Islet precursor cell (in vitro differentiated cells): ENCODE results near the gene GNLY.

ENCODE experiments used
- DNase-seq: peaks from one replicate; pipeline ENCODE4 v3.0.0-alpha.2; 2018

Gene GNLY

DNA sequence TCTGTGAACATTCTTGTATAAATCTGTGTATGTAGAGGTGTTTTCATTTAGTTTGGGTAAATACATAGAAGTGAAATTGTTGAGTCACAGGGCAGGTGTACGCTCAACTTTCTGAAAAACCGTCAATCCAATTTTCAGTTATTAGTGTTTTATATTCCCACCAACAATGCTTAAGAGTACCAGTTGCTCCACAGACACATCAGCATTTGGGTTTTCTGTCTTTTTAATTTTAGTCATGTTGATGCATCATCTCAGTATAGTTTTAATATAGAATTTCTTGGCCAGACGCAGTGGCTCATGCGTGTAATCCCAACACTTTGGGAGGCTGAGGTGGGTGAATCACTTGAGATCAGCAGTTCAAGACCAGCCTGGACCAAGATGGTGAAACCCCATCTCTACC is 3.2 kb upstream of the GNLY start:
- DNase-seq = no peak

- DNase-seq = no peak
Measured at GRCh38 chr2:85692039-85692645, 2.0 kb upstream of the GNLY start.

DNA sequence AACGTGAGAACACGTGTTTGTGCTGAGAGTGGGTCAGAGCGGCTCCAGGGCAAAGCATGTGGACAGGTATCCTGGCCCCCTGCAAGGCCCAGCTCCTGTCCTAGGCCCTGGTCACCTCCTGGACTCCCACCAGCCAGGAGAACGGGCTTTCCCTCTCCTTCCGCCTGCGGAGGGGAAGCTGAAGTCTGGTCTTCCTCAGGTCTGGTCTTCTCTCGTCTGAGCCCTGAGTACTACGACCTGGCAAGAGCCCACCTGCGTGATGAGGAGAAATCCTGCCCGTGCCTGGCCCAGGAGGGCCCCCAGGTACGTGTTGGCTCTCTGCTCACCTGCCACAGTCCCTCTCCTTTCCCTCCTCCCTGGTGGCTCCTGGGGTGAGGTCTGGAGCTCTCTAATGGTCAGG is 963 bp downstream of the GNLY start:
- no peak for DNase-seq

- no peak for DNase-seq
Measured at GRCh38 chr2:85695691-85696668, 1.8 kb downstream of the GNLY start.

- DNase-seq = no peak
Measured at GRCh38 chr2:85697096-85697495, 2.9 kb downstream of the GNLY start.

DNA sequence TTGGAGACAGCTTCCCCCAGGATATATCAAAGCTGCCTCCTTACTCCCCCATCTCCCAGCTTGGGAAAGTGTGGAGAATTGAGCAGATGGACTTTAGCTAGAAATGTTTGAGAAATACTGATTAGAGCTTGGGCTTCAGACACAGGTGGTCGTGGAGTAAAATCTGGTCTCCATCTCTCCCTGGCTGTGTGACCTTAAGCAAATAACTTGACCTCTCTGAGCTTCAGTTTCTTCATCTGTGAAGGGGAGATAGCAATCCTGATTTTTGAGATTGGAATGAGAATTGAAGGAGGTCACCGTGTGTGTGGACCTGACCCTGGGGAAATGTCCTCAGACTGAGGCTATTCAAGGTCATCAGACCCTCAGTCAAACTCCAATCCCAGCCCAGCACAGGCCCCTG is 3.6 kb downstream of the GNLY start:
- DNase-seq = no peak

GRCh38 chr2:85698184-85698879 is 4.2 kb downstream of the GNLY start:
- DNase-seq = no peak

- DNase-seq = no peak
Measured at GRCh38 chr2:85698880-85699254, 4.7 kb downstream of the GNLY start.

DNA sequence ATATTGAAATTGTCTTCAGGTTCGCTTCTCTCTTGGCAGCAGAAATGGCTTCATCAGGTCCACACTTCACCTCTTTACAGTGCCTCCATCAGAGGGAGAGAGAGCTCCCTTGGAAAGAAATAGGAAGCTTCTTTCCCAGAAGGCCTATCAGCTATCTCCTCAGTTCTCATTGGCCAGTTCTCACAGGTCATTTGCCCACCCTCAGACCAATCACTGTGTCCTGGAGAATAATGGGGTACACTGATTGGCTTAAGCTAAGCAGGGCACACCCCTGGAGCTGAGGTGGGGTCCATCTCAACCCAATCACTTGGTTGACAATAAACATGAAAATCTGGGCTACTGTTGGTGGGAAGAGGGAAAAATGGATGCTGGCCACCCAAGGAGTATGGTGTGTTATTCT is 5.2 kb downstream of the GNLY start:
- DNase-seq = peak; percentile 39

DNA sequence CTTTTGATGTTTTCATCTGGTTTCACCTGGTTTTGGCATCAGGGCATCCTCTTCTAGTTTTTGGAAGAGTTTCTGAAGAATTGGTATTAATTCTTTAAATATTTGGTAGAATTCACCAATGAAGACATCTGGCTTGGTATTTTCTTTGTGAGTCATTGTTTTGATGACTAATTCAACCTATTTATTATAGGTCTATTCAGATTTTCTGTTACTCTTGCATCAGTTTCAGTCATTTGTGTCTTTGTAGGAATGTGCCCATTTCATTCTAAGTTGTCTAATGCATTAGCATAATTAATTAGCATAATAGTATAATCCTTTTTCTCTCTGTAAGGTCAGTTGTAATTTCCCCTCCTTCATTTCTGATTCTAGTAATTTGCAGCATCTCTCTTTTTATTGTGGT is 8.0 kb downstream of the GNLY start:
- no peak for DNase-seq

GRCh38 chr2:85702800-85703199 is 8.6 kb downstream of the GNLY start:
- no peak for DNase-seq

- DNase-seq = no peak
Measured at GRCh38 chr2:85703329-85703728, 9.2 kb downstream of the GNLY start.

DNA sequence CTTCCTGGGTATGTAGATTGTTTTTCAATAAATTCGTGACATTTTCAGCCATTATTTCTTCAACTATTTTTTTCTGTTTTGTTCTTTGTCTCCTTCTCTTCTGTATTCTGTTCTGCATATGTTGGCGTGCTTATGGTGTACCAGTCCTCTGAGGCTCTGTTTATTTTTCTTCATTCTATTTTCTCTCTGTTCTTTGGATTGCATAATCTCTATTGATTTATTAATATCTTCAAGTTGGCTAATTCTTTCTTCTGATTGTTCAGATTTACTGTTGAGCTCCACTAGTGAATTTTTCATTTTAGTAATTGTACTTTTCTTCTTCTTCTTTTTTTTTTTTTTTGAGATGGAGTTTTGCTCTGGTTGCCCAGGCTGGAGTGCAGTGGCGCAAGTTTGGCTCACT is 9.9 kb downstream of the GNLY start:
- DNase-seq = no peak

DNA sequence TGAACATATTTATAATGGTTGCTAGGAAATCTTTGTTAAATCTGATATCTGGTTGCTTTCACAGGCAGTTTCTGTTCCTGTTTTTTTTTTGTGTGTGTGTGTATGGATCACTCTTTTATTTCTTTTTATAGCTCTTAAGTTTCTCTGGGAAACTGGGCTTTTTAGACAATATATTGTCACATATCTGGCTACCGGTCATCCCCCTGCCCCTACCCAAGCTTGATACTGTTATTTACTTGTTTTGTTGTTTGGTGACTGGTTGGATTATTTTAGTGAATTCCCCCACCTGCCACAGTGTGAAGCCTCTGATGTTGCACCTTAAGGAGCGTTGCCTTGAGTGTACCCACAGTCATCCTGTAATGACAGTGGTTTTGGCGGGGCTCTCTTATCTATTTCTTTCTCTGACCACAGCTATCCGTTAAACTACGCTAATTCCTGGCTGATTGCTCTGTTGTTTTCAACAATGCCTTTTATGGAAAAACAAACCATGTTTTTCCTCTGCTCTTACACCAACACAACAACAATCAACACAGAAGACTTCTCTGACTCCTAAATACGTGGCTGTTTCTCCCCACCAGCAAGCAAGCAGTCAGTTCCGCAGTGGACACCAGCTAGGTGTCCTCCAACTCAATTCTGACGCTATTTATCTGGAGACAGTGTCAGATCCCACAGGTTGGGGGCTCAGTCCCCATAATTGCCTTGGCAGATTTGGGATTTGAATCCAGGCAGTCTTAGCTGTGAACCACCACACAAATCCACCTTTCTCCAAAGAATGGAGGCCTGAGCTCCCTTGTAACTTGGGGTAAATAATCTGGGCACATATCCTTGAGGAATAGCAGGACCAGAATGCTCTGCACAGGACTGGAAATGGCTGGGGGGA is 10.9 kb downstream of the GNLY start:
- DNase-seq = peak; percentile 52

GRCh38 chr2:85705680-85706039 is 11.5 kb downstream of the GNLY start:
- peak; percentile 67 for DNase-seq

- peak; percentile 43 for DNase-seq
Measured at GRCh38 chr2:85706063-85706462, 11.9 kb downstream of the GNLY start.

DNA sequence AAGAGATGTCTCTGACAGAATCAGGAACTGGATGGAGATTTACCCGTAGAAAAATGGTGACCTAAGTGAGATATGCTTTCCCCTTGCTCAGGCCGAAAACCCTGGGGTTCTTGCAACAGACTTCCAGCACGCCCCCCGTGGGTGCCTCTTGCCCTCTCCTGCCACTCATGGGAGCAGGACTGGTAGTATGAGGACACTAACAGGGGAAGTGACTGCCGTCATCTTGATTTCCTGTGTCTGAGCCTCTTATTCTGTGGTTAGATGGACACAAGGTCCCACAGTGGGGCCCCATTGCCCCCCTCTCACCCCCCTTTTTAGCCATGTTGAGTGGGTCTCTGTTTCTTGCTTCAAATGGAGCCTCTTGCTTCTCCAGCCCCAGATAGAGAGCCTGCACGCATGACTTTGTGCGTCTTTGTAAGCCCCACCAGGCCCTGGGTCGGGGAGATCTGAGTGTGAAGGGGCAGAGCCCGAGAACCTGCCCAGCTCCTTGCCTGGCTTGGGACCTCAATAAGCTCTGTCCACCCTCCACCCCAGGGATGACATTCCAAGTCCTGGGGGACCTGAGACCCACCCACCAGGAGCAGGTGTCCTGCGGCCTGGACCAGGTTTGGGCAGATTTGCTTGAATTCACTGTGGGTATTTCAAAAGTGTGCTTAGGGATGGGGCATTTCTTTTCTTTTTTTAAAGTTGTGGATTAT is 12.6 kb downstream of the GNLY start:
- DNase-seq = peak; percentile 49

GRCh38 chr2:85707304-85707703 is 13.1 kb downstream of the GNLY start:
- DNase-seq = peak; percentile 69

DNA sequence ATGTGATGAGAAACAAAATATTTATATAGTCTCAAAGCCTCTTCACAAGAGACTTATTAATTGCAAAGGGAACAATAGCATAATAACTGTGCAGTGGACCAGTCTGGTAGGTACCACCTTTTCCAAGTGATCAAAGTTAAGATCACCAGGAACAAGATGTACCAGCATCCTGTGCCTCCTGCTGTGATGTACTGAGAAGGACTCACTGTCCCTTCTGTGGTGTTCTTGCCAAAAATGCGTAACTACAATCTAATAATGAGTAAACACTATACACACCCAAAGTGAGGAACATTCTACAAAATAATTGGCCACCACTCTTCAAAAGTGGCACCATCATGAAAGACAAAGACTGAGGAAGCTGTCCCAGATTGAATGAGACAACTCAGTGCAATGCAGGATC is 14.5 kb downstream of the GNLY start:
- DNase-seq = peak; percentile 22

DNA sequence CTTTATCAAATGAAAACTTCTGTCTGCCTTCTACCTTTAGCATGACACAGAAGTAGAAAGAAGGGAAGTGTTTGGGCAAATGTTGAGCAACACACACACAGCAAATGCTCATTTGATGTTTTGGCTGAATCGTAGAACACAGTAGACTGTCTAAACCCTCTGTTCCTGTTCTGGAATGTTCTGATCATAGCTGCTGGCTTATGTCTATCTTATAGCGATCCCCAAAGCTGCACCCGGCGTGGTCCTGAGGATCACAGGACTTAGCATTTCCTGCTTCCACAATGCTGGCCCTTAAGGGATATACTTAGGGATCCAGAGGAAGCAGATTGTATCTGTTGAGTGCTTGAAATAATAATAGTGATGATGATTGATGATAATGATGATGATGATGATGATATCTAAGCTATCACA is 15.2 kb downstream of the GNLY start:
- no peak for DNase-seq

DNA sequence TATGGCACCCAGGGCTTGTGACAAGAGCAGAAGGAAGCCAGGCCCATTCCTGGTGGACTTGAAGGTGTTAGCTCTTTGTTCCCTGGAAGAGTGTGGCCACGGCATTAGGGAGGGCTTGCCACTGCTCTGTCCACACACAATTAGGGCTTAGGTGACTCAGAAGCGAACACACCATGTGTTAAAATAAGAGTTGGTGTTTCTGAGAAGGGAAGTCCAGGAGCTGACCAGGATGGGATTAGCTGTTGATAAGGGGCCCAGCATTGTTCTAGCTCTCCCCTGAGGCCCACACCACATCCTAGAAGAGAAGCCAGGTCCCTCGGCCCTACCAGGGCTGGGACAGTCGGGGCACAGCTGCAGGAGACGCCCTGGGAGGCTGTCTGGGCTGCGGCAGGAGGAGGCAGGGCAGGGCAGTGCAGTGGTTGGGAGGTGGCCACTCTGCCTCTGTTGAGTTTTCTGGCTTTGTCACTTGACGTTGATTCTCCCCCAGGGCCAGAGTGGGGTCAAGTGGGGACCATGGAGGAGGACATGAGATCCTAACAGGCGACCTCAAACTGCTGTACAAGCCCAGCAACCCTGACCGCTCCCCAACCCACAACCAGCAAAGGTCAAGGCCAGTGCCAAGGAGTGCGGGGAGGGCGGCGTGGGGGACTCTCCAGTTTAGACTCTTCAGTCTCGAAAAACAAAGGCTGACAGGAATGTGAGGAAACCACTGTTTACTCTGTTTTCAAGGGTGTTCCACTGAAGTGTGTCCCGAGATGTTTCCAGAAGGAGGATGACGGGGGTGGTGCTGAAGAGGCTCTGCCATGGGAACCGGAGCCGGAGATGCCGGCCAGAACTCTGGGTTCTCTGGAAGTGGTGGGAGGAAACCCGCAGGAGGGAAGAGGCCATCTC is 16.8 kb downstream of the GNLY start:
- DNase-seq = peak; percentile 68
